SK-MEL-5 (cell line): ENCODE measurements around the gene ZFHX2. TPM values are rescaled to one million over a fixed set of nuclear protein-coding genes. Genes with fewer than 3 reads are reported as not detected.

Experiments
- total RNA-seq: library from RNA; depleted of rRNA; stranded (reverse); fragments of >200 nt; shearing (Covaris generic); gene quantifications from 2 replicates; pipeline ENCODE4 v1.2.3, GENCODE V29; 2014; rRNA removed

ZFHX2 gene
- total RNA-seq, 1 experiment from 2014 or later, result not detected

Other genes starting within 250 kb of the ZFHX2 start
- 3.6 and 3.9 TPM in 2 replicates for gene PPP1R3E, start 248.9 kb downstream of the ZFHX2 start, total RNA-seq
- 19.1 and 20.9 TPM in 2 replicates for gene BCL2L2, start 244.9 kb downstream of the ZFHX2 start, total RNA-seq
- 45.9 and 50.8 TPM in 2 replicates for gene PABPN1, start 230.3 kb downstream of the ZFHX2 start, total RNA-seq
- gene SLC22A17, start 198.9 kb downstream of the ZFHX2 start, total RNA-seq, result 9.5 and 10.7 TPM in 2 replicates
- gene EFS, start 186.6 kb downstream of the ZFHX2 start, total RNA-seq, result not detected in 2 replicates
- not detected in 2 replicates for gene IL25, start 179.0 kb downstream of the ZFHX2 start, total RNA-seq
- not detected in 2 replicates for gene CMTM5, start 174.7 kb downstream of the ZFHX2 start, total RNA-seq
- not detected in 2 replicates for gene MYH6, start 143.5 kb downstream of the ZFHX2 start, total RNA-seq
- 0.05 TPM in 1 of 2 replicates, not detected in the other for gene MYH7, start 116.1 kb downstream of the ZFHX2 start, total RNA-seq
- 61.6 and 63.6 TPM in 2 replicates for gene NGDN, start 82.1 kb downstream of the ZFHX2 start, total RNA-seq
- 9.5 and 11.9 TPM in 2 replicates for gene THTPA, start 4.5 kb upstream of the ZFHX2 start, total RNA-seq
- gene AP1G2, start 16.0 kb upstream of the ZFHX2 start, total RNA-seq, result 13.0 and 14.9 TPM in 2 replicates
- not detected in 2 replicates for gene JPH4, start 27.0 kb upstream of the ZFHX2 start, total RNA-seq
- 0.42 and 1.5 TPM in 2 replicates for gene DHRS2, start 84.6 kb upstream of the ZFHX2 start, total RNA-seq